T-helper 1 cell (primary cell): ENCODE results near the gene RAPGEF1.

Experiments used
- DNase-seq, 5 donors: peaks; one replicate each; pipeline ENCODE4 v3.0.0-alpha.2; 2012 to 2020

The RAPGEF1 gene

DNA sequence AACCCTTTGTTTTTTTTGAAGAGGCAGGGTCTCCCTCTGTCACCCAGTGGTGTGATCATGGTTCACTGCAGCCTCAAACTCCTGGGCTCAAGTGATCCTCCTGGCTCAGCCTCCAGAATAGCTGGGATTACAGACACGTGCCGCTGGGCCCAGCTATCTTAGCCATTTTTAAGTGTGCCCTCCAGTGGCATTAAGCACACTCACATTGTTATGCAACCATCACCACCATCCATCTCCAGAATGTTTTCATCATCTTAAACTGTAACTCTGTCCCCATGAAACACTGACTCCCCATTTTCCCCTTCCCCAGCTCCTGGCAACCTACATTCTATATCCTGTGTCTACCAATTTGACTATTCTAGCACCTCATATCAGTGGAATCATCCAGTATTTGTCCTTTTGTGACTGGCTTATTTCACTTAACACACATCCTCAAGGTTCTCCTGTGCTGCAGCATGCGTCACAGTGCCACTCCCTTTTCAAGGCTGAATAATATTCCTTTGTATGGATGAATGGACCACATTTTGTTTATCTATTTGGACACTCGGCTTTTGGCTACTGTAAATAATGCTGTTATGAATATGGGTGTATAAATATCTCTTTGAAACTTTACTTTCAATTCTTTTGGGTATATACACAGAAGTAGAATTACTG lies 12.5 kb upstream of the RAPGEF1 start:
- DNase-seq, result no peak

DNA sequence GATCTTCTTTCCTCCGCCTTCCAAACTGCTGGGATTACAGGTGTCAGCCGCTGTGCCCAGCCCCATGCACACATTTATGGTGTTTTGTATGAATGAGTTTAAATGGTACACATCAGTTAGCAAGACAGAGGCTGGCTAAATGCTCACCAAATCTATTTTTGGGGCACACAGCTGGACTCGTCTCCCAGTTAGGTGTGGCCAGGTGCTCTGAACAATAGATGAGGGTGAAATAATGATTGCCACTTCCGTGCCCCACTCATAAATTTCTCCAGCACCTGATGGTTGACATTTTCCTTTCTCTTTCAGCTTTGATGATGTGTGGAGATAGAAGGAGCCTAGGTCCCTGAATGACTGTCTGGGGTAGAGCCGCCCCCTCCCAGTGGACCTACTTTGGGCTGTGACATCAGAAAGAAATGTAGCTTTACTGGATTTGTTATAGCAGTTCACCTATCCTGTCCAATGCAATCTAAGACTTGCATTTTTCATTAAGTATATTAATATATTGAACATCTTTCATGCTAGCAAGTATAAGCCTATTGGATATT lies 8.6 kb upstream of the RAPGEF1 start:
- no peak for DNase-seq

DNA sequence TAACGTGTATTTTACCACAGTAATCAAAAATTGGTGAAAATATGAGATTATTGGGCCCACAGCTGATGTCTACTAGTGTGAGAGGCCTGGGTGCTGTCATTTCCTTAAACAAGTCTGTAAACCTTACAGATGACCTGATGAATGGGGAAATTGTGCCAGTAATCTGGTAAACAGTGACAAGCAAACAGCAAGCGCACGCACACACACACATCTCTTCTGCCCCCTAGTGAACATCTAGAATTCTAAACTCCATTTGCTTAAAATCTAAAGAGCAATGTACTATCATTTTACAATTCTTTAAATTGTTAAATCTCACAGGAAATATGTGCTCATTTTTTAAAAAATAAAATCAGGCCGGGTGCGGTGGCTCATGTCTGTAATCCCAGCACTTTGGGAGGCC lies 7.5 kb upstream of the RAPGEF1 start:
- DNase-seq, result peak in 1 of 5 donors; percentile 68

DNA sequence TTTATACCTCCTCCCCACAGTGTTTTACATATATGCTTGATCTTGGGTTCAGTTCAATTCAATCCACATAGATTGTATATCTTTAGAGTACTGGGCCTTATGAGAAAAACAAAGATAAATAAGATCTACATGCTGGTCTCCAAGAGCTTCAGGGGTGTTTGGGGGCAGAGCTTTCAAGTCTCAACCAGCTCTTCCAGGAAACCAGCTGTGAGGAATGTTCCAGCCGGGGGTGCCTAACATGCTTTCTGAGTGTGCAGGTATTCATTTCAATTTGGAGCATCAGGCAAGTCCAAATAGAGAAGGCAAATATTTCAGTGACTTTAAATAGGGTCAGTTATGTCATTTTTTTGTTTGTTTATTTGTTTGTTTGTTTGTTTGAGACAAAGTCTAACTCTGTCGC lies 5.7 kb upstream of the RAPGEF1 start:
- DNase-seq, result no peak

DNA sequence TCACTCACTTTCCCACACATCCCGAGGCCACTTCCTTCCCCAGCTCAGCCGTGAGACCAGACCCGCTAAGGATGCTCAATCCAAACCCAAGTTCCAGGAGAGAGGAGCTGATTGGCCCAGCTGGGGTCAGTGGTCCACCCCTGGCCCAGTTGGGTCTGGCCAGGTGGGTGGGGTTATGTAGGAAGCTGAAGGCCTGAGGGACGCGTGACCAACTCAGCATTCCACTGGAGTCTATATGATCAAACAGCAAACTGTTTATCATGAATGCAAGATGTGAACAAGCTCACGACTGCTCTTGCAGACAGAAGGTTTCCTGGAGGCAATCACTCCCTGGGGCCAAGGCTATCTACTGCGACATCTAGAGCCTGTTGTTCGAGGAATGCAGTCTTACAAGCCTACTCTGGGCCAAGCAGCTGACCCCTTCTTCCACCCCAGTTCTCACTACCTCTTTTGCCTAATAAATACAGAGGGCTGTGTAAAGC lies 4.9 kb upstream of the RAPGEF1 start:
- no peak for DNase-seq

DNA sequence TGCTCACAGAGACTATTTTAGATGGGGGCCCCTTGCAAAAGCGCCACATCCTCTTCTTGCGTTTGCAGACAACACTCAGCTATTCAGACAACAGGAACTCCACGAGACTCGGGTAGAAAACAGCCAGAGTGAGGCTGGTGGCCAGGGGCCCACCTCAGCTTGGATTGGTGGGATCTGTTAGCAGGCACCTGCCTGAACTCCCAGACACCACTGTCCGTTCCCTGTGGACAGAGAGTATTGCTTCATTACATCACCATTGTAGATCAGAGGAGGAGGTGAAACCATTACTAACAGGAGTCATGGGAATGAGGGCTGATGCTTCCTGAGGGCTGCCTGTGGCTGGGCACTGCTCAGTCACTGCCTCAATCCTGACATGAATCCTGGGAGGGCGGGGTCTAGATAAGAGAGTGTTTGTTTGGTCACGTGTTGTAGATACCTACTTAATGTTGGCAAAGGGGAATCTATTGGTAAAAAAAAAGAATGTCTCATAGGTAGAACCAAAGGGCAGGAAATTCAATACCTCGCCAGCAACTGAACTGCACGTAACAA lies 4.4 kb upstream of the RAPGEF1 start:
- DNase-seq, result peak in 1 of 5 donors; percentile 28

DNA sequence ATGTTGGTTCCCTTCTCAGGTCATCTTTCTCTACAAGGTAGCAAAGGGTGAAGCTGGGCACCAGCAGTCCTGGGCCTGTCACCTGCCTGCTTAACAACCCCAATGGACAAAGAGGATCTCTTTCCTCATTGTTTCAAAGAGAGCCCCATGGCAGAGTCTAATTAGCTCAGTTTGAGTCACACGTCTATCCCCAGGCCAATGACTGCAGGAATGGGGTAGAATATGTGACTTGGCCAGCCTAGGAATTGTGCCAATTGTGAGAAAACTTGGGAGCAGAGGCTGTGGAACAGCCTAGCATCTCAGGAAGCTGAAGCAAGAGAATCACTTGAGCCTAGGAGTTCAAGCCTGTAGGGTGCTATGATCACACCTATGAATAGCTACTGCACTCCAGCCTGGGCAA lies 3.6 kb upstream of the RAPGEF1 start:
- no peak for DNase-seq

DNA sequence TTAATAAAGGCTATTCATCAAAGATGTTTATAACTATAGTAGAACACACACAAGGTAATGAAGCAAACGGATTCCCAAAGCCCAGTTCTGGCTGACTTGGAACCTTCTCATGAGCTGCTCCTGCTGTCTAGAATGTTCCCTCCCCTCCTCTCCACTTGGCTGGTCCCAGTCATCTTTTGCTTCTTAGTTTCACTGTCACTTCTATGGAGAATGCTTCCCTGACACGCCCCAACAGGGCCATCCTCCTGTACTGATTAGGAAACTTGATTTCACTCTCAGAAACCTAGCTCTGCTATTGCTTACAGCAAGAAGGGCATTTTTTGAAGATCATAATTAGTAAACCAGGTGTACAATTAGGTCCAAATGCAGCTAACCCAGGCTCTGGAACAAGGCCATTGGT lies 3.2 kb upstream of the RAPGEF1 start:
- no peak for DNase-seq

DNA sequence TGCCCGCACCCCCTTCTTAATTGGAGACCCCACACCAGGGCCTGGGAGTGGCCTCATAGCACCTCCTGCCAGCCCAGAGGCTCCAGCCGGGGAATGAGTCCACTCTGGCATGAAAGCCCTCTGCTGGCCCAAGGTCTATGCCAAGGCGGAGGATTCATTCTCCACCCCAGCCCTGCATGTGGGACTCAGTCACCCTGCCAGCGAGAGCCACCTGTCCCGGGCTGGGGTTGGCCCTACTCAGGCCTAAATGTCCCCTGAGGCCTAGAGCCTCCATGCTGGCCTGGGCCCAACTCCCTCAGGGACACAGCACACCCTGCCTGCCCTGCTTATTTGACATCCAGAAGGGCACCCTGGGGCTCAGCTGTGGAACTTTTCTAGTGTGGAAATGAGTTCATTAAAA lies 1.0 kb upstream of the RAPGEF1 start:
- no peak for DNase-seq

DNA sequence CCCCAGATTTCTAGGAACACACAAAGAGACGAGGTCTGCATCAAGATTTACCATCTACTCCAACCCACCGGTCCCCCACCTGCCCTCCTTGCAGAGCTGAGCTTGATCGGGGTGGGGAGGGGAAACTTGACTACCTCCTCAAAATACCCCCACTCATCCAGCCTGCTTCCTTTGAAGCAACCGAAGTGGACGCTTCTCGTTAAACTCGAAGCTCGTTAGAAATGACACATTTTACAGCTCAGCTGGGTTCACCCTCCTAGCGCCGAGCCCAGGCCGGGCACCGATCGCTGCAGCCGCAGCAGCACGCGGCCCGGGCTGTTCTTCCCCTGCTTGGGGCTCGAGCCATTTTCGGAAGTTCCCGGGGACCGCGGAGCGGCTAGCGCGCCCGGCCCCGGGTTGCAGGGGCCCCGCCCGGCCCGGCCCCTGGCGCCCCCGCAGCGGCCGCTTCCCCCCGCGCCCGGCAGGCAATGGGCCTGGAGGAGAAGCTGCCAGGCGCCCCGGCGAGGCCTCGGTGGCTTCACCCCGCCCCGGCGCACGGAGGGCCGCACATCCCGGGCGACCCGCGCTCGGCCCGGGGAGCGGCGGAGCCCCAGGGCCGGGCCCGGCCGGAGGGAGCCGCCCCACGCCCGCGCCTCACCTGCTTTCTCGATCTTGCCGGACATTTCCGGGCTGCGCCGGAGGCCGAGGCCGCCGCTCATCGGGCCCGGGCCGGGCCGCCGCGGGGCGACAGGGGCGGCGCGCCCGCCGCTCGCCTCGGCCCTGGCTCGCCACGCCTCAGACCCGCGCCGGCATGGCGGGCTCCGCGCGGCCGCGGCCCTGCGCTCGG lies 530 bp downstream of the RAPGEF1 start:
- peak in 2 of 5 donors; percentile 42 to 53 for DNase-seq

DNA sequence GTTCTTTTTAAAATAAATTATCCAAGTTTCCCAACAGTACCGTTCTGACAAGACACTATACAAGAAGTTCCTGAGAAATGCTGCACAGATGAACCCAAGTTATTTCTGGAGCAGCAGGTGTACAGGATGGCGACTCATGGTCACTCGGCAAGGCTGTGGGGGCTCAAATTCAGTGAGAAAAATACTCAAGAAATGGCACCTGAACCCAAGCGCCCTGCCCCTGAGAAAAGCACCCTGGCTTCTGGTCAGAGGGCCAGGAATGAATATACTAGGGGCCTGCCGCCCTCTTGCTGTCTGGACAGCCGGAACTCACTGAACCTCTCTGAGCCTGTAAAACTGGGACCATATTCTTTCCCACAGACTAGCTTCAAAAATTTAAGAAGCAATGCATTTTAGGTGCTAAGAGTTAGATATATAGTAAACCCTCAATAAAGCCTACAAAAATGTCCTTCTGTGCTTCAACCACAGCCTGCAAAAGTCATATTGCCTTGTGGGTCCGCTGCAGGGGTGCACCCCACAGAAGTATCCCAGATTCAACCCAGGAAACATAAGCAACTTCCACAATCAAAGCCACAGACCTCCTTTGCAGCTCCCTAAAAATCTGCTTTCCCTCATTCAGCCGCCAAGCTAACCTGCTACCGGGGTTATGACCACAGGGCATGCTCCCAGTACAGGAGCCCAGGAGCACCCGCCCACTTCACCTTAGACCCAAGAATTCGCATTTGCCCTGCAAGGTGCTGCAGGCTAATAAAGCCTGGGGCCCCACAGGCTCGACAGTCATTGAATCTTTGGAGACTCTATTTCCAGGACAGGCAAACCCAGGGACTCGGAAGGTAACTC lies 1.4 kb downstream of the RAPGEF1 start:
- peak in 1 of 5 donors; percentile 25 for DNase-seq

DNA sequence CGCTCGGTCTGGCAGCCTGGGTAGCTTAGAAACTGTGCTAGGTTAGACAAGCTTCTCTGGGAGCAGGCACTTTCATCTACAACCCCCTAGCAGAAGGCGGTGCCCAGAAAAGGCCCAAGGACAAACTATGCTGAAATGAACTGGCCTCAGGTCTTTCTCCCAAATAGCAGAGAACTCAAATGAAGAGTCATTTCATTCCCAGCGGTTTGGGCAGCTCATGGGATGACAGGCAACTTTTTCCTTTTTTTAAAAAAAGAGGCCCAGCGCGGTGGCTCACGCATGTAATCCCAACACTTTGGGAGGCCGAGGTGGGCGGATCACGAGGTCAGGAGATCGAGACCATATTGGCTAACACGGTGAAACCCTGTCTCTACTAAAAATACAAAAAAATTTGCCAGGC lies 2.5 kb downstream of the RAPGEF1 start:
- no peak for DNase-seq

DNA sequence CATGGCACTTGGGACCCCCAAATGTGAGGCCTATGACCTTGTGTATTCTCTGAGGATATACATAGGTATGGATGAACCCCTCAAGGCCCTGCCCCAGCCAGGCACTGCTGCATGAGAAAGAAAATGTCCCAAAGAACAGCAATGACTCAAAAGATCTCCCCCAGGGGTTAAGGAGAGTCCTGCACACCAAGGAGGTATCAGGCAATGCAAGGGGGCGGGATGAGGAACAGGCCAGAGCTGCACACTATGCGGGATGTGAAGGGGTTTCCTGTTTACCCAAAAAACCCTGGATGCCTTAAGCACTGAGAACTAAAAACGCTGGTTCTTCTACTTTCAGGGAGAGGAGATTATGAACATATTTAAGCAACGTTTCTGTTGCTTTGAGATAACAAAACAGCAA lies 3.4 kb downstream of the RAPGEF1 start:
- DNase-seq, result peak in 1 of 5 donors; percentile 30

DNA sequence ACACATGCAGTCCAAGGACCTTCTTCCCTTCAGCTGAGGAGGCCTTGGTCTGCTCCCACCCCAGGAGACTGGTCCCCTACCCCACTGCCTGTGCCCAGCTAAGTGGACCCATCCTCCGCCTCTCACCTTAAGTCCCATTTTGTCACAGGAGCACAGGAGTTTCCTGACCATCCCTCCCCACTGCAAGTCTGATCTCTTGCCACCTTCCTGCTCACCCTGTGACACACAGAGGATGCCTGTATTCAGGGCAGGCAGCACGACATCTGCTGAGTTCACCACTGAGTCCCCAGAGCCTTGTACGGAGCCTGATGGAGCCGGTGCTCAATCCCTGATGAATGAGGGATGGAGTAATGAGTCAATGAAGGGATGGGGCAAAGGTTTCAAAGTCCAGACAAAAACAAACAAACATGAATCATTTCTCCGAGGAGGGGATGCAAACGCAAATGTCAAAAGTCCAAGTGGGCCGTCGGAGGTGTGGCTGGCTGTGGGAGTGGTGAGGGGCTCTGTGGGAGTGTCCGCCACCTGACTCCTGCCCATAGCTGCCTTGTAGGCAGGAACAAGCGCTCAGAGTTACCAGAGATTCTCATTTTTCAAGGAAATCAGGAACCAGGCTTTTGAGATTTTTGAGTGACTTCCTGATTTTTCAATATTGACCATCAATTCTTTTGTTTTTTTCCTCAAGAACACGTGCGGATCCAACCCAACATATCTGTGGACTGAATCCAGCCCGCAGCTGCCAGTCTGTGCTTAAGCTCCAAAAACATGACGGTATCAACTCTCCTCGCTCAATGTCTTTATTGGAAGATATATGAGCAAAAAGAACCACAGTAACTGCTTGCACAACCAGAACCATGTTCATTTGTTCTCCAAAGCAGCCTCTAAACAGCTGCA lies 4.4 kb downstream of the RAPGEF1 start:
- DNase-seq, result peak in 1 of 5 donors; percentile 27

DNA sequence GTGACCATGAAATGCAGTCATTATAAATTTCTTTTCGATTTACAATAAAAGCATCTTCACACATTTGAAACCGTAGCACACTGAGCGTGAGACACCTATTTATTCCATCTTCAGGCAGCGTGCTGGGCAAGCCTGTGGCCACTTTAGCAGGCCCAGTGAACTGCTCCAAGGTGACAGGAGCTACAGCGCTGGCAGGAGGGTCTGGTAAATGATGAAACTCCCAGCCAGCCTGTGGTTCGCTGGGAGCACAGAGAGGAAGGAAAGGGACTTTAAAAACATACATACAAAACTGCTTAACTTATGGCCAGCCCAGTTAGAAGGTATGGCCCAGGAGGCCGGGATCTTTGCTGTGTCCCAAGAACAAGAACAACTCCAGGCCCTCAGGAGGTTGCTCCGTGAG lies 5.1 kb downstream of the RAPGEF1 start:
- no peak for DNase-seq

DNA sequence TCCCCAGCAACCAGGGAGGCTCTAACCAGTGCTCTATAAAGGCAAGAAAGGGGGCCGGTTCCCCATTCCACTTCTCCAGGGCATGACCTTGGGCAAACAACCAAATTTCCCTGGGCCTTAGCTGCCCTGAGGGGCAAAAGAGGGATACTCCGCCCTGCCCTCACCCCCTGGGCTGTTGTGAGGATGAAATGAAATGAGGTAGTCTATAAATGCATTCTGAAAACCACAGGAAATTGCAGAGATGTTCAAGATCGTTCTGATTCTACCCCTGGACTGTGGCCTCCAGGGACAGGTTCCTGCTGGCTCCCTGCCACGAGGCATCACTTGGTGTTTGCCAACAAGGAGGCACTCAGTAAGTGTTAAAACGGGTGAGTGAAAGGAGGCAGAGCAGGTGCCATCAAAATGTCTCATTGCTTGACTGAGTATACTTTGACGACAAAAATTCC lies 5.7 kb downstream of the RAPGEF1 start:
- DNase-seq, result peak; percentile 31 to 73 (median 53)

DNA sequence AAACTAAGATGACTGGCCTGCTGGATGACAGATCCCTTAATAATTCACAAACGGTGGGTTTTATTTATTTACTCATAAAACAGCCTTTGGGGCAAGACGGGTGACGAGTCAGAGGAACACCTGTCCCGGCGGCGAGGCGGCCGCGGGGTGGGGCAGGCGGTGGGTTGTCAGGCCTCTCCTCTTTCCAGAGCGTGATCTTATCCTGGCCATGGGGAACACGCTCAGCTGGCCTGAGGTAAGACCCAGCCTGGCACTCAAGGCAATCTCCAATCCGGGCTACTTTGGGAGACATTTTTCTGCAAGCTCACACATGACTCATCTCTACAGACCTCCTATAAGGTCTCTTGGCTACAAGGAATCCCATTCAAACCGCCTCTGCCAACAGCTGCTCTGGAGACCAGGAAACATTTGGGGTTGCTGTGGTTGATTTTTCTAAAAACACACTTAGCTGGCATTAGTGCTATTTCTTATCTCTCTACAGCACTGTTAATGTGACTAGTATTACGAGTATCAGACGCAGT lies 6.3 kb downstream of the RAPGEF1 start:
- peak in 2 of 5 donors; percentile 47 to 66 for DNase-seq

DNA sequence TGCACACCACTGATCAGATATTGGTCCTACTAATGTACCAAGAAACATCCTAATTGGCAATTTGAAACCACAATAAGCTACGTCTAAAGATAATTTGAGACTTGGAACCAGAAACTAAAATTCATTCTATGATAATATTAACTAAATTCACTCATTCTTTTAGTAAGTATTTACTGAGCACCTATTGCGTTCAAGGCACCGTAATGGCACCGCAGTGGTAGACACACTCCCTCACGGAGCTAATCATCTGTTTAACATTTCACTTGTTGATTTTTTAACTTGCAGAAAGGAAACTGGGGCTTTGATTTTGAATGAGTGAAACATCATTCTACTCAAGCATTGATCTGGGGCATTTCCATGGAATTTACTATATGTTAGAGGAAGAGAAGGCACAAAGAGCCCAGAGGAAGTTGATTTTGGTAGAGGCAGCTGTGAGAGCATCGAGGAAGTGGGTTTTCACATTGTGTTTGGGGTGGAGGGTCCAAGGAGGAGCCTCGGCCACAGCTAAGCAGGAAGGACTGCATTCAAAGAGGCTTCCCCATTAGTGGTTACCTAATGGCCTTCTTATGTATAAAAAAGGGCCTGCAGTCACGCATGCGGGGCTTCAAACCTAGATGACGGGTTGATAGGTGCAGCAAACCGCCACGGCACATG lies 7.1 kb downstream of the RAPGEF1 start:
- peak in 2 of 5 donors; percentile 39 to 80 for DNase-seq

DNA sequence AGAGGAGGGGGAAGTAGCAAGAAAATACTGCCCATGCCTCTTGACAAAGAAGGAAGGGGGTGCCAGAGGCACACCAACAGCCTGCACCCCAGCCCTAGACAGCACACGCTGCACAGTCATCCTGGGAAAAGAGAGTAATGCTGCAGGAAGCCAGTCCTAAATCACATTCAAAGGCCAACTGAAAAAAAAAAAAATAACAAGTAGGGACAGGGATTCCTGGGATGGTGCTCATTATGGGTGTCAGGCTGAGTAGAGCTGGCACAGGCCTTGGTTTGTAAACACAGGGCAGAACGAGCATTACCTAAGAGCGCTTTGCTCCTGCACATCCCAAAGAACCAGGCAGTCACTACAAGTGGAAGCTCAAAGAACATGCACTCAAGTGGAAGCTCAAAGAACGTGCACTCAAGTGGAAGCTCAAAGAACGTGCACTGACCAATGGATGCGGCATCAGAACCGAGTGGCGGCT lies 7.8 kb downstream of the RAPGEF1 start:
- peak in 1 of 5 donors; percentile 53 for DNase-seq

DNA sequence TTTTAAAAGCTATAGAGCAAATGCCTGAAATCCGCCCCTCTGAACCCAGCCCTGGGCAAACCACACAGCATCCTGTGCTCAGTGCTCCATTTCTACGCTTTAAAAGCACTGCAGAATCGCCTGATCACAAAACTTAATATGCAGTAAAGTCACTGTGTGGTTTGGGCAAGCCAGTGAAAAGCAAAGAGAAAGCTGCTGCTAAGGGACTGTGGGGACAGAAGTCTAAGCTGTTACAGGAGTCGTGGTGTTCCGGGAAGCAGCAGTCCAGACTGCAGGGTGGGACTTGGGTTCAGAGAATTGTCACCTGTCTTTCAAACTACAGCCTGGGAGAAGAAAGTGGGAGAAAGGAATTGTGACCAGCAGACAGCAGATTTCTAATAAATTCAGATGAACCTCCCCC lies 8.2 kb downstream of the RAPGEF1 start:
- DNase-seq, result peak in 1 of 5 donors; percentile 81
